DMS 273 (cell line): Measurements from ENCODE around the gene FADS6.

Experiments used
- DNase-seq: peaks from one replicate; lab custom pipeline; 2025; ENCODE audit not compliant: unreplicated experiment; lab: John Stamatoyannopoulos, UW

Gene FADS6

DNA sequence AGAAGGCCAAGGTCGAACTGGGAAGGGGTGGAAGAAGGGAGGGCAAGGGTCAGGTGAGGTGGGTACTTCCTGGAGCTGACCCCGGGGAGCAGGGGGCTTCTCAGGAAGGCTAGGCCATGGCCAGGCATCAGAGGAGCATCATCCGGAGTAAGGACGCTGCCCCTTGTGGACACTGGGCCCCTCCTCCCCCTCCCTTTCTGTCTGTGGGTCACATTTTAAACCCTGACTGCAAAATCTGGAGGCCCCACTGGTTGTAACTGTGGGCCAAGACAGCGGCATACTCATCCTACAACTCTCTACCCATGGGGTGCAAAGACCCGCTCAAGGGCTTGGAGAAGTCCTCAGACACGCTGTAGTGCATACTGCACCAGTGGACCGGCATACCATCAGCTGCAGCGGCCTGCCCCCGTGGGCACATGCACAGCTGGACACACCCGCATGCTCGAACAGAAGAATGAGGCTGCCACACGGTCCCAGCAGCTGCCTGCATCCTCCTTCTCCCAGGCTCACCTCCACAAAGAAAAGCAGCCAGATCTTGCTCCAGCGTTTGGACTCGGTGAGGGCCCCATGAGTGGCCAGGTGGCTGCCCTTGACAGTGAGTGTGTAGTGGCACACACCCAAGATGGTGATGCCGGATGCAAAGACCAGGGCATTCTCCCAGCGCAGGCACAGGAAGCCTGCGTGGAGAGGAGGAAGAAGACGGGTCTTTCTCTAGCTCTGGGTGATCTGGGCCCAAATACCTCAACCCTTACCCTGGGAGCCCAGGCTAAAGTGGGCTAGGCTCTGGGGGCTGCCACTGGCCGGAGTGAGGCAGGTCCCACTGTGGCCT is 1.2 kb downstream of the FADS6 start:
- DNase-seq, result no peak

DNA sequence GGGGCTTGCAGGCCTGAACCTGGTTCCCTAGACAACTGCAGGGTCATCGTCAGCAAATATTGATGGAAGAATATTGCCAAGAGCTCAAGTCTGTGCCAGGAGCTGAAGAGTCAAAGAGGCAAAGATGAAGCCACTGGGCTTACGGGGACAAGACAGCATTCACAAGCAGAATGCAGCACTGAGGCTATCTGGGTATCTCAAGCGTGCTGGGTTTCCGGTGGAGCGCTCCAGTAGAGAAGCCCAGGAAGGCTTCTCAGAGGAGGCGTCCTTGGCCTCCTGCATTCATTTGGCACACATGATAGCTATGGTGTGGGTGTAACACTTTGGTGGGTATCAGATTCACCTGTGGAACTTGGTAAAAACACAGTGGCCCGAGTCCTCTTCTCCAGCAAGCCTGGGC is 2.9 kb downstream of the FADS6 start:
- DNase-seq, result no peak

DNA sequence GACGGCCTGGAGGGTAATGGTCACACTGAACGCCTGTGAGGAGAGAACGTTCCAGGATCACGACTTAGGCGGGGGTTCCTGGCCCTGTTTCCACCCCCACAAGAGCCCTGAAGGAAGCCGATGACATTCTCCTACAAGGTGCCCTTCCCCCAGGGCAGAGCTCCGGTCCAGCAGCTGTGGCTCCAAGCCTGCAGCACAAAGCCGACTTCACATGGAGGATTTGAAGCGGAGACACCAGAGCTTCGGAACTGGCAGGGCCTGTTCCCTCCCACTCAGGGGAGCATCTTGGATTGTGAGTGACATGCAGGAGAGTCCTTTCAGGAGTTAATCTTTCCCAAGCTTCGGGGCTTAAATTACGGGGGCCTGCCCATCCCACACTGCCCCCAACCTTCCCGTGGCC is 5.0 kb downstream of the FADS6 start:
- DNase-seq, result no peak

DNA sequence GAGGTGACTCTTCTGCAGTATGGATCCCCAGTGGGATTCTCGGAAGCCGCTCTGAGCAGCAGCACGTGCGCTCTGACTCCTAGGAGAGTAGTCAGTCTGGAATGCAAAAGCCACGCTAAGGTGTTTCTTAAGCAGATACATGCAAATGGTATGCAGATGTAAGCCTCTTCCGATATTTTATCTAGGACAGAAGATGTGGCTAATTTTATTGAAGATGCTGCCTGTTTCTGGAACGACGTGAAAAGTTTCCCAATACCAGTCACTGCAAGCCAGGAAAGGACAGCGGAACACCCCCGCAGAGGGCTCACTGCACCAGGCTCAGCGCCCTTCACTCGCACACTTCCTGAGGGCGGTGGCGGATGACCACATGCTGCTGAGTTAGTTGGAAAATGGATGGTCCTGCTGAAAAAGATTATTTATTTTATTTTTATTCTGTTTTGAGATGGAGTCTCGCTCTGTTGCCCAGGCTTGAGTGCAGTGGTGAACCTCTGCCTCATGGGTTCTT is 10.1 kb downstream of the FADS6 start:
- DNase-seq, result no peak

DNA sequence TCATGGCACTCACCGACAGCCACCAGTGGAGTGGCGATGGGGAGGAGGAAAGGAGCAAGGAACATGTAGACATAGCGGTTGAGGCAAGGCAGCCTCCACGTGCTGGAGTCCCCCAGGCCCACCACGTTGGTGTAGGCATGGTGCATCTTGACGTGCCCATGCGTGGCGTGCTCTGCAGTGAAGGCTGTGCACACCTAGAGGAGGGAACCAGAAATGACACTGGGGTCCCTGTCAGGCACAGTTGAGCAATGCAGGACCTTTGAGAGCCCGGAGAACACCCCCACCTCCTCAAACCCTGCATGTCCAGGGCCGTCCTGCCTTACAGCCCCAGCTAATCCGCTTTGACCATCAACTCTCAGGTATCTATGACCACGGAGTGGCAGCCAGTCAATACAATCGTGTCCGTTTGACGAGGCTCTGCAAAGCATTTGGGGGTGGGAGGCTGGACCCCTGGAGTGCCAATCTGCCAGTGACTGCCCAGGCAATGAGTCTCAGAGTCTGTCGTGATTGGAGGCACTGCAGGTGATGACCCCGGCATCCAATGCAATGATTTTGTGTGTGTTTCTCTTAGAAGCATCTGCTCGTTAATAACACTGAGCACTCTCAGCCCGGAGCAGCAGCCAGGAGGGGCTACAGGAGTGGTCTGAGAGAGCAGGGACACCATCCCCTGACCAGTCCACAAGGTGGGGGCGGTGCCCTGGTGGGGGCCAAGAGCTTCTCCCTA is 10.8 kb downstream of the FADS6 start:
- no peak for DNase-seq

DNA sequence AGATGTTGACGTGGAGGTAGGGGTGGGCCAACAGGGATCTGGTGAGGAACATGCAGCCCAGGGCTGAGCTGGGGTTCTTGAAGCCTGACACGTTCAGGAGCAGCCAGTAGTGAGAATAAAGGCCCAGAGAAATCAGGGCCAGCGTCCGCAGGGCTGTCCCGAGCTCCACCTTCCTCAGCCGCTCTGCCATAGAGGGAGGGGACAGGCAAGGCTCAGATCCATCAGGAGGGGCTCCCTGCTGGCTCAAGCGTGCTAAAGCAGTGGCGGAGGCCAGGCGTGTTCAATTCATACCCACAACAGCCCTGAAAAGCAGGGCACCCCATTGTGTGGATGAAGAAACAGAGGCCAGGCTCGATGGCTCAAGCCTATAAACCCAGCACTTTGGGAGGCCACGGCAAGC is 12.4 kb downstream of the FADS6 start:
- DNase-seq, result no peak

DNA sequence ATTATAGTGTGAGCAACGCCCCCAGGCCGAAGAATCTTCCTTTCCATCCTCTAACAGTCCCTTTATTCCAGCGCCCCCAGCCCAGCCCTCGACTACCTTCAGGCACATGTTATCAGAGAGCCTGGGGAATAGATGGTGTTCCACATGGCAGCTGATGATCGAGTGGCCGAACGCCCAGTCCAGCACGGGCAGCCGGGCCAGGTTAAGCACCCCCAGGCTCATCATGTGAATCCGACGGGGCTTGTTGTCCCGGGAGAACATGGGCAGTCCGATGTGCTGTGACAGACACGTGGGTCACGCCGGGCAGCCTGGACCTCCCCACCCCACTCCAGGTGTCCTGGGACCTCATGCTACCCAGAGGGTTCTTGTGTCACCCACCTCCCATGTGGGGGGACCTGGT is 14.1 kb downstream of the FADS6 start:
- DNase-seq, result no peak

DNA sequence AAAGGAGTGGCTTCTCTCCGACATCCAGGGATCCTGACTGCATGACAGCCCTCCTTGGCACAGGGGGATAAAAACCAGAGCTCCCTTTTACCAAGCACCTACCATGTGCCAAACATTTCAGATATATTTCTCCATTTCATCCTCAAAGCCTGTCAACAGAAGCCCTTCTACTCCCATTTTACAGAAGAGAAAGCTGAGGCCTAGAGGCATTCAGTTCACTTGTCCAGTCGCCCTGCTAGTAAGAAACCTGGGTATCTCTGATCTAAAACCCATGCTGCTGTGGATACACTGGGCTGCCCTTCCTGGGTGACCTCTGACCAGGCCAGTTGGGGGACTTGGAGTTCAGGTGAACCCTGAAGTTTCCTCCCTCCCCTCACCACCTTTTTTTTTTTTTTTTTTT is 14.8 kb downstream of the FADS6 start:
- no peak for DNase-seq

DNA sequence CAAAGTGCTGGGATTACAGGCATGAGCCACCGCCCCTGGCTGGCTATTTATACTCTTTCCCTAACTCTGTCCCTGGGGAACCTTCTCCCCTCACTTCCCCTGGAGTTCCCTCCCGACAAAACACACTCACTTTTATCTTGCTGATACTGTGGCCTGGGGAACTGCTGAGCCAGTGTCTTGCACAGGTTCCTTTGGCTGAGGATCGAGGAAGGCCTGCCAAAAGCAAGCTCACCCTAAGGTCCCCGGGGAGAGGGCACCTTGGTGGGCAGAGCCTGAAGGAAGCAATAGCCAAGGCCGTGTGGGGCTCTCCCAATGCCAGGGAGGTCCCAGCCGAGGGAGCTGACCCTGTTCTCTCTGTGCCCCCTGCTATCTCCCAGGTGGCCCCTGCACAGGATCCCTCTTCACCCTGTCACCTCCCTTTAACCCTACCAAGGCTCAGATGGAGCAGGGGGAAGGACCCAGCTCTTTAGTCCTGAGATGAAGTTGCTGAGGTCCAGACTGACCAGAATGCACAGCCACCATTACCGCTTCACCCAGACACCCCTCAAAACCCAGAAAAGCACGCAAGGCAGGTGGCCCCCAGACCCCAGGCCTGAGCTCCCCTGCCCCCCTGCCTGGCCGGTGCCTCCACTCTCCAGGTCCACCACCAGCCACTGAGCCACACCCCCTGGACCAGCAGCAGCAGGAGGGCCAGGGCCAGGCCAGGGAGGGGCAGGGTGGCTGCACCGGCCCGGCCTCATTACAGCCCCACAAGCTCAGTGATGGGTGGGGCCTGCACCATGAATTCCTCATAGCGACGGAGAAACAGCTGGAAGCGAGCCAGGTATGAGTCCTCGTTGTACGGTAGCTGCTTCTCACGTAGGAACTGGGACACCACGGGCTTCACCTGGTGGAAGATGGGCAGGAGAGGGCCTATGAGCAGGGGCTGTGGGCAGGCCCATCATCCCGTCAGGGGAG is 15.6 kb downstream of the FADS6 start:
- no peak for DNase-seq

DNA sequence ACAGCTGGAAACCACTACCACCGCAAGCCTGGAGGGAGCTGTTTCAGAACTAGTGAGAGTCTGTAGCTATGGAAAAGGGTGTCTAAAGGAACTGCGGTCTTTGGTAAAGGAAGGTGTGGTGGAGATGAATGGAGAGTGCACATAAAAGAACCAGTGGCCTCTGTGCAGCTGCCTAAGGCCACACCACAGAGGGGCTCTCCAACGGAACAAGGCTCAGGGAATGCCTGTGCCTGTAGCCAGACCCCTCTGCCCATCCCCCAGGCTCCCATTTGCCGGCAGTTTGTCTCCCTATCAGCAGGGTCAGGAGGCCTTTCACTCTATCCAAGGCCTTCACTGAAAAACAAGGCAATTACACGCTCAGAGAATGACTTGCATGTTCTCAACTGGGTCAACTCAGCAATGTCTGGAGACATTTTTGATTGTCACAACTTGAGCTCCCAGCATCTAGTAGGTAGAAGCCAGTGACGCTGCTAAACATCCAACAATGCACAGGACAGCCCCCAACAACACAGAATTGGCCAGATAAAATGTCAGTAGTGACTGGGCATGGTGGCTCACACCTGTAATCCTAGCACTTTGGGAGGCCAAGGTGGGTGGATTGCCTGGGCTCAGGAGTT is 17.3 kb downstream of the FADS6 start:
- no peak for DNase-seq

DNA sequence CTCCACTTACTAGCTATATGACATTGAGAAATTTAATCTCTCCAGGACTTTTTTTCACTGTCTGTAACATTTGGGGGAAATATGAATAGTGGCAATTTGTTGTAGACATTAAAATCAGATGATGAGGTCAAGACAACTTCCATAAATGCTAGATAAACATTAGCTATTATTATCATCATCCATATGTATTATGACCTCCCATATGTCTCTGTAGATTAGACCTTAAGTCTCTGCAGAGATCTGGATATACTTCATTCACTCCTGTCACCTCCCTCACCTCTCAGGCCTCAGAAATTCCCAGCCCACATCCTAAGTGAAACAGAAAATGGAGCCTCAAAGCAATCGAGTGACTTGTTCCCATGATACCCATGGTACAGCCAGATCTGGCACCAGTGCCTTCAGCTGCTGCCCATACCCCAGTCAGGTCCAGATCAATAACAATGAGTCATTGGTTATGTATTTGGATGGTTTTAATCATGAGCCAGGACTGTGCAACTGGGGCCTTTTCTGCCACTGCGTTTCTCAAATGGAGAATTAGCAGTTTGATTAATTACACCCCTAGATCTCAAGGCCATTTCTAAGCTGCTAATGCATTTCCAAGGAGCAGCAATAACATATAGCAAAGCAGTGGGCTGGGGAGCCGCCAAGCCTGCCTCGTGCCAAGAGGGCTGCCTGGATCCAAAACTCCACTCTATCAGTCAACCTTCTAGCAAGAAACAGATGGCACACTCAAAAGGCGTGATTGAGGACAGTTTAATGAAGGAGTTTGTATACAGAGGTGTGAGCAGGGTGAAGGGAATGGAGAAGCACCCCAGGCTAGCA is 18.1 kb downstream of the FADS6 start:
- DNase-seq, result peak; percentile 84

DNA sequence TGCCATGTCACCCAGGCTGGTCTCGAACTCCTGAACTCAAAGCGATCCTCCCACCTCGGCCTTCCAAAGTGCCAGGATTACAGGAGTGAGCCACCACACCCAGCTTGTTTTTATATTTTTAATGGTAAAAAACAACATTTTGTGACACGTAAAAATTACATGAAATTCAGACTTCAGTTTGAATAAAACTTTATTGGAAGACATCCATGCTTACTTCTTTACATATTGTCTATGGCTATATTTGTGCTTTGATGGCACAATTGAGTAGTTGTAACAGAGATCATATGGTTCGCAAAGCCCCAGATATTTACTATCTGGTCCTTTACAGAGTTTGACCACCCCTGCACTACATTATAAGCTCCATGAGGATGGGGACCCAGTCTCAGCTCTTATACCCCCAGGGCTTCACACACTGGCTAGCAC is 18.8 kb downstream of the FADS6 start:
- DNase-seq, result no peak

DNA sequence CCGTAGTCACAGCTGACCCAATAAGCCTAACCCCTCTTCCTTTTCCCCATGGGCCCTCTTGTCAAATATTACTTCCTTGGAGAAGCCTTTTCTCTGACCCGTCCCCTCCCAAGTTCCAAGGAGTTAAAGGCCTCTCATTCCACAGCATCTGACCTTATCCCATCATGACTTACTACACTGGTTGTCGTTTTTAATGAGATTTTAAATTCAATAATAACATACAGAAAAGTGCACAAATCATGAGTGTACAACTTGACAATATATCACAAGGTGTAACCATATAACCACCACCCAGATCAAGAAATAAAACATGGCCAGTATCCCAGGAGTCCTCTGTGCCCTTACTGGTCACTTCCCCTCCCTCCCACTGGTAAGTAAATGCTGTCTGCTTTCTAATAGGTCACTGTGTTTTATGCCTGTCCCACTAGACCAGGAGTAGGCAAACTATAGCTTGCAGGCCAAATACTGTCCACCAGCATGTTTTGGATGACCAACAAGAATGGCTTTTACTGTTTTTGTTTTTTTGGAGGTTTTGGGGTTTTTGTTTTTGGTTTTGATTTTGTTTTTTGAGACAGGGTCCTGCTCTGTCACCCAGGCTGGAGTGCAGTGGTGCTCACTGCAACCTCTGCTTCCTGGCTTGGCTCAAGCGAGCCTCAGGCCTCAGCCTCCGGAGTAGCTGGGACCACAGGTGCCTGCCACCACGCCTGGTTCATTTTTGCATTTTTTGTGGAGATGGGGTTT is 19.4 kb downstream of the FADS6 start:
- DNase-seq, result peak; percentile 32

DNA sequence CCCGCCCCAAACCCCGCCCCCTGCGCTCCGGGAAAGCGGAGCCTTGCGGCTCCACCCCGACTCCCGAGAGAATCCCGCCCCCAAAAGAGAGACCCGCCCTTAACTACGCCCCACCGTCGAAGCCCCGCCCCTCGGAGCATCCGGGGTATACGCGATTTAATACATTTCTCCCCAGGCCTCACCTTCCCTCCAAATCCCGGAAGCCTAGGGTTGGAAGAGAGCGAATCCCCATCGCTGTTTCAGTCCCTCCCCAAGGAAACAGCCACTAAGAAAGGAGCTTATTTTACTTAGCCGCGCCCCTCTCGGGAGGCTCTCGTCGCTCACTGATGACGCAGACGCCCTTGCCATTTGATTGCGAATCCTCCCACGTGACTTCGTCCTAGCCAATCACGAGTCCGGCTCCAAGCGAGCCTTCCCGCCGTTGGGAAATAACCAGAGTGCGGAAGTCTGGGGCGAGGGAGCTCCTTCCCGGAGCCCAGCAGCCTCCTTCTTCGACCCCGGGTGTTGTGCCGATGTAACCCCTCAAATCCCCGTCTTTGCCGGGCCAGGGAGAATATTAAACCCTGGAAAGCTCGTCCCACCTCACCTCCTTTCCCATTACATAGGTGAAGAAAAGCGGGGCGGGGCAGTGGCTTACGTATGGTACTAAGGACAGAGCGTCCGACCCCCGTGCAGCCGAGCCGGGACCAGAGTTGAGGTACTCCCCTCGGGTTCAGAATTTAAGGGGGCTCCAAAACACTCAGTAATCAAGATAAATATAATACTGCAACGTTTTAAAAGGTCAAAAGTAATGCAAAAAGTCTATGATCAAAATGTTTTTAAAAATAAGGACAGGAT is 20.2 kb downstream of the FADS6 start:
- DNase-seq, result peak; percentile 100

DNA sequence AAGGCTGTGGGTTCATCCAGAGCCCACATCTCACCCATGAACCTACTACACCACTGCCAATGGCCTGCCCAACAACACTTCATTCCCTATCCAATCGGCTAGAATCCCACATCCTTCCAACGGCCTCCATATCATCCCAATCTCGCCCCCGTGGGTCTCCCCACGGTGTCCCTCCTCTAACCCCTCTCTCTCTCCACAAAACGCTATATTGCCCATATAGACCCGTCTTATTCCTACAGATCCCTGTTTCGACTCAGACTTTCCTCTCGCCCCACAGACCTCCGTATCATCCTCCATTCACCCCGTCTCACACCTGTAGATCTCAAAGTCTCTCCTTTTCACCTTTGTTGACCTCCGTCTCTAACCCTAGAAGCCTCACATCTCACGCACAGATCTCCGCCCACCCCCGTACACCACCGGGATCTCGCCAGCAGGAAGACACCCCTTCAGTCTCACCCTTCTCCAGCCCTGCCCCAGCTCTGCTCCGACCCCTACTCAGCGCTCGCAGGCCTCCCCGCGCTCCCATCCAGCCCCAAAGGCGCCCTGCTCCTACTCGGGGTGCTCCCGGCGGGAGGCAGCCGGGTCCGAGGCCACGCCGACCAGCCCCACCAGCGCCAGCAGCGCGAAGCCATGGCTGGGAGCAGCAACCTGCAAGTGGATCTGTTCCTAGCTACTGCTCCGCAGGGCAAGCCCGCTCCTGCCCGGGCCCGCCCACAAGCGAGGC is 21.0 kb downstream of the FADS6 start, which contains the start of gene FDXR:
FDXR (minus strand) TSS at position 682 of the 724 bp plus-strand sequence; CDS start at position 632, 50 bp downstream.
- DNase-seq, result no peak

DNA sequence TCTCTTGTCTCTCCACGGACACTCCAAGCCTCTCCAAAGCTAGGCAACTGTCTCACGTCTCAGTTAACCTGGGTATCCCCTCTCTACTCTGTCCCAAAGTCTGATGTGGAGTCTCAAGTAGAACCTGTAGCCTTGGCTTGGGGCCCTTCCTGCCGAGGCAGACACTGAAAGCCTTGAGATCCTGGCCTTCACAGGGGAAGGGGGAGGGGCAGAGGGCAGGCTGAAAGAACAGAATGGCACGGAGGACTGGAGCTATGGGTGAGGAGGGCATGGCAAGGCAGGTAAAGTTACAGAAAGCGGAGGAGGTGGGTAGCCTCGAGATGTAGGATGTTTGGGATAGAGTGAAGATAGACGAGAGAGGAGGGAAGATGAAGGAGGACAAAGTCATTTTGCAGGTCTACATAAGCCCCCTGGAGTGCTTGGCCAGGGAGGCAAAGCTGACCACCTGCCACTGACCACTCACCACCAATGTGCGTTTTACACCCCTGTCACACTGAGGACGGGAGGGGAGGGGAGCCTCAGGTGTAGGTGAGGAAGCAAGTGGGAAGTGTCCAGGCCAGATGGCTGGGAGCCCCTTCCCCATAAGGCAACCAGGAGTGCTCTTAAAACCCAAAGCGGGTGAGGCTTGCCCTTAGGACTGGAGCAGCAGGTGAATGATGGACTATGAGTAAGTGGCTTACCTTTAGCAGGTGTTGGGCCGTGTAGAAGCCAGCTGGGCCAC is 21.9 kb downstream of the FADS6 start:
- DNase-seq, result no peak

DNA sequence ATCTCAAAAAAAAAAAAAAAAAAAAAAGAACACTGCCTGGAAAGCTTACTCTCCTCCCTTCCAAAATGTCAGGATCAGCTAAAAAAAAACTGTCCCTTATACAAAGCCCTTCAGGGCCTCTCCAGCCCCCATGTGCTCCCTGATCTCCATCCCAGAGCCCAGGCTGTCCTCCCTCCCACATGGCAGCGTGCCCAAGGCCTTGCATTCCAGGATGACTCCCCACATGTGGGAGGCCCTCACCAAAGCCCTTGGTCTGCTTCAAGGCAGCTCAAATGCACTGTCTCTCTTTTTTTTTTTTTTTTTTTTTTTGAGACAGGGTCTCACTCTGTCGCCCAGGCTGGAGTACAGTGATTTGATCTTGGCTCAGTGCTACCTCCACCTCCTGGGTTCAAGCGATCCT is 22.9 kb downstream of the FADS6 start:
- DNase-seq, result no peak
